Measurements from ENCODE around the gene PIF1. TPM values are rescaled to one million over a fixed set of nuclear protein-coding genes. Genes with fewer than 3 reads are reported as not detected.

Gene PIF1
- total RNA-seq, 1 experiment from 2014 or later, result 74.4 TPM

- H2BK20ac ChIP-seq (ENCODE audit: low read depth, low read length, poor library complexity, severe bottlenecking), result no peak overlapping the region
- peak overlapping the region; percentile 88 to 99 for H3K4me3 Mint-ChIP-seq
These were observed 52.5 kb downstream of the PIF1 start for GRCh38 chr15:64772964-64773363.

More at GRCh38 chr15:64772964-64773363, 52.5 kb downstream of the PIF1 start:
- DNase-seq, result no peak
- no peak overlapping the region for H2BK15ac ChIP-seq (ENCODE audit: low read depth, low read length)
- no peak overlapping the region for H2AK5ac ChIP-seq (ENCODE audit: insufficient read length, low read length)
- H2AFZ ChIP-seq (ENCODE audit: low read length), result no peak overlapping the region
- no CpG with 5 or more reads among the region's 6 CpGs for WGBS (ENCODE audit: extremely low coverage, insufficient read length, low lambda C conversion rate)
- H4K91ac ChIP-seq (ENCODE audit: insufficient read length, low read depth, low read length), result no peak overlapping the region
- TF ChIP-seq, protein P1, sequence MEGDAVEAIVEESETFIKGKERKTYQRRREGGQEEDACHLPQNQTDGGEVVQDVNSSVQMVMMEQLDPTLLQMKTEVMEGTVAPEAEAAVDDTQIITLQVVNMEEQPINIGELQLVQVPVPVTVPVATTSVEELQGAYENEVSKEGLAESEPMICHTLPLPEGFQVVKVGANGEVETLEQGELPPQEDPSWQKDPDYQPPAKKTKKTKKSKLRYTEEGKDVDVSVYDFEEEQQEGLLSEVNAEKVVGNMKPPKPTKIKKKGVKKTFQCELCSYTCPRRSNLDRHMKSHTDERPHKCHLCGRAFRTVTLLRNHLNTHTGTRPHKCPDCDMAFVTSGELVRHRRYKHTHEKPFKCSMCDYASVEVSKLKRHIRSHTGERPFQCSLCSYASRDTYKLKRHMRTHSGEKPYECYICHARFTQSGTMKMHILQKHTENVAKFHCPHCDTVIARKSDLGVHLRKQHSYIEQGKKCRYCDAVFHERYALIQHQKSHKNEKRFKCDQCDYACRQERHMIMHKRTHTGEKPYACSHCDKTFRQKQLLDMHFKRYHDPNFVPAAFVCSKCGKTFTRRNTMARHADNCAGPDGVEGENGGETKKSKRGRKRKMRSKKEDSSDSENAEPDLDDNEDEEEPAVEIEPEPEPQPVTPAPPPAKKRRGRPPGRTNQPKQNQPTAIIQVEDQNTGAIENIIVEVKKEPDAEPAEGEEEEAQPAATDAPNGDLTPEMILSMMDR (conservative IDR thresholded peaks at IDR 0.05), result no peak
- H3K14ac ChIP-seq (ENCODE audit: insufficient read depth, low read length), result no peak overlapping the region
- peak overlapping the region in 1 of 3 experiments; percentile 99; a peak in 4 of 7 replicates for H3K27ac Mint-ChIP-seq
- H3K18ac ChIP-seq (ENCODE audit: insufficient read length, low read depth, low read length), result no peak overlapping the region
- H3T11ph ChIP-seq (ENCODE audit: low read length), result no peak overlapping the region
- no peak overlapping the region for H2BK12ac ChIP-seq (ENCODE audit: insufficient read length, low read depth, low read length)
- peaks cover 45 to 48% of the 10 kb centered on the region in 2 experiments for H3K4me1 Mint-ChIP-seq
- H3K27me3 Mint-ChIP-seq (ENCODE audit: low read depth), result no peaks in the 10 kb centered on the region
- peaks cover 17% of the 10 kb centered on the region for H3K23me2 ChIP-seq (ENCODE audit: insufficient read length, low read depth, low read length, poor library complexity, severe bottlenecking)
- no peaks in the 10 kb centered on the region for H3K9me3 ChIP-seq (ENCODE audit: control insufficient read depth, low read depth, low read length)
- H3K36me3 Mint-ChIP-seq (ENCODE audit: insufficient read depth in 1 of 3, low read depth in 3 of 3), result peaks cover 6 to 12% (median 9%) of the 10 kb centered on the region in 3 experiments; a peak in 5 of 7 replicates
- no peak overlapping the region for H2BK5ac ChIP-seq (ENCODE audit: insufficient read length, low read length)
- no peak overlapping the region for H3K27ac ChIP-seq (ENCODE audit: insufficient read length, low read depth, low read length)
- H3K4me1 ChIP-seq (ENCODE audit: insufficient read depth, low read length), result peaks cover 15% of the 10 kb centered on the region; the same call in 1 of the 2 replicates
- no peaks in the 10 kb centered on the region for H3K27me3 ChIP-seq (ENCODE audit: insufficient read depth, low read length)
- H4K5ac ChIP-seq (ENCODE audit: insufficient read length, low read depth, low read length), result no peak overlapping the region
- no peak overlapping the region for H2BK120ac ChIP-seq (ENCODE audit: low read depth, low read length, poor library complexity, severe bottlenecking)
- H3K79me1 ChIP-seq (ENCODE audit: insufficient read depth, low read depth, low read length, poor library complexity, severe bottlenecking), result peaks cover 1% of the 10 kb centered on the region
- H3K79me2 ChIP-seq (ENCODE audit: insufficient read depth, low read length), result peaks cover 60% of the 10 kb centered on the region
- H4K8ac ChIP-seq (replicated peaks; ENCODE audit: insufficient read length, low read depth, low read length), result no peak overlapping the region
- no peaks in the 10 kb centered on the region for H3K9me3 Mint-ChIP-seq
- H4K20me1 ChIP-seq (ENCODE audit: control insufficient read depth, insufficient read depth, insufficient read length), result no peaks in the 10 kb centered on the region
- H3K9ac ChIP-seq (ENCODE audit: extremely low read depth, insufficient read length, low read length), result no peak overlapping the region
- no peak overlapping the region for H3K23ac ChIP-seq (ENCODE audit: insufficient read length, low read depth, low read length)
- no peak overlapping the region for H3K56ac ChIP-seq (ENCODE audit: insufficient read length, low read depth, low read length)
- no peak overlapping the region for H3K4ac ChIP-seq (ENCODE audit: low read depth, low read length)
- H3K4me2 ChIP-seq (ENCODE audit: insufficient read depth, insufficient read length, low read length), result peak overlapping the region; percentile 77

Data from H9 (cell line).